CD4-positive, alpha-beta T cell (primary cell): Measurements from ENCODE around the gene C20orf144. TPM values are rescaled to one million over a fixed set of nuclear protein-coding genes. Genes with fewer than 3 reads are reported as not detected.
"Not testable (repeated sequence)": the region's sequence is repeated elsewhere in the genome, so short reads cannot be mapped to it uniquely, and the experiment has no call there.

Experiments used
- ATAC-seq: fragments of 200-7000 bp; cut with Tn5 transposase; one replicate; pipeline ENCODE4 v1.10.0; 2022; ENCODE audit warnings: mild to moderate bottlenecking; ENCODE audit not compliant: poor library complexity
- CTCF ChIA-PET: fragments of 350-600 bp; sonication (Branson Sonifier 250); formaldehyde crosslinking; loops from one replicate; lab custom pipeline; 2021; ENCODE audit warnings: antibody characterized with exemption, inconsistent platforms; lab: Charles Lee
- POLR2A ChIA-PET: fragments of 350-600 bp; sonication (Branson Sonifier 250); formaldehyde crosslinking; loops from one replicate; lab custom pipeline; 2021; ENCODE audit warnings: antibody characterized with exemption, inconsistent platforms; lab: Charles Lee
- DNase-seq, 14 experiments: peaks; one replicate each; pipeline ENCODE4 v3.0.0-alpha.2; 2013 to 2020; ENCODE audit warnings: mixed read lengths in 2 of 14
- H3K27ac ChIP-seq, 2 donors: one replicate each; pipeline versions ENCODE4 v1.5.1 to v1.7.0; 2013; ENCODE audit warnings: low read length in 2 of 2, low read depth in 1 of 2, mild to moderate bottlenecking in 1 of 2
- H3K27me3 ChIP-seq, 2 experiments: 1 replicate in 1 of 2; 2 replicates in 1 of 2; pipeline versions ENCODE4 v1.6.1 to v1.7.0; 2013; ENCODE audit warnings: low read length in 2 of 2, control low read depth in 1 of 2, mild to moderate bottlenecking in 1 of 2, moderate library complexity in 1 of 2; ENCODE audit not compliant: insufficient read depth in 2 of 2, control insufficient read depth in 1 of 2
- H3K36me3 ChIP-seq: one replicate; pipeline ENCODE4 v1.6.1; 2013; ENCODE audit warnings: low read length, control low read depth; ENCODE audit not compliant: insufficient read depth
- H3K4me1 ChIP-seq: one replicate; pipeline ENCODE4 v1.6.1; 2013; ENCODE audit warnings: low read length, control low read depth; ENCODE audit not compliant: insufficient read depth
- H3K4me3 ChIP-seq: one replicate; pipeline ENCODE4 v1.5.1; 2013; ENCODE audit warnings: mild to moderate bottlenecking, low read length, moderate library complexity
- H3K9me3 ChIP-seq, 2 experiments: 1 replicate in 1 of 2; 2 replicates in 1 of 2; pipeline versions ENCODE4 v1.6.1 to v1.7.0; 2013; ENCODE audit warnings: low read length in 2 of 2, mild to moderate bottlenecking in 2 of 2, control low read depth in 1 of 2, moderate library complexity in 1 of 2; ENCODE audit not compliant: control insufficient read depth in 1 of 2, insufficient read depth in 1 of 2
- H3K27ac Mint-ChIP-seq: one replicate; pipeline ENCODE4 v1.8.0; 2020; ENCODE audit warnings: mixed read lengths
- H3K27me3 Mint-ChIP-seq: one replicate; pipeline ENCODE4 v1.8.0; 2021; ENCODE audit warnings: mixed read lengths
- H3K36me3 Mint-ChIP-seq: one replicate; pipeline ENCODE4 v1.8.0; 2021; ENCODE audit warnings: low read depth, mixed read lengths
- H3K4me1 Mint-ChIP-seq: one replicate; pipeline ENCODE4 v1.8.0; 2021; ENCODE audit warnings: low read depth, mixed read lengths
- H3K4me3 Mint-ChIP-seq: one replicate; pipeline ENCODE4 v1.8.0; 2020; ENCODE audit warnings: mild to moderate bottlenecking, mixed read lengths
- H3K9me3 Mint-ChIP-seq: one replicate; pipeline ENCODE4 v1.8.0; 2020; ENCODE audit warnings: mixed read lengths
- intact Hi-C, 2 experiments: fragments of 100-400 bp; cut with DNase I in 1 of 2; cut with micrococcal nuclease in 1 of 2; formaldehyde crosslinking; loops; one replicate each; pipeline versions ENCODE4 v1.15.1 to v1.9.0; 2023 to 2025; cut with DNase I, micrococcal nuclease
- total RNA-seq, 174 experiments: library from RNA in 2 of 174; stranded (reverse) in 2 of 174; gene quantifications; one replicate each; pipeline ENCODE4 v1.2.3 and lab custom pipeline; 2021 to 2026
- TF ChIP-seq, protein P1 (sequence below): fragments of 200-600 bp; IDR thresholded peaks from one replicate; pipeline ENCODE4 v1.8.0; 2022; ENCODE audit warnings: antibody characterized with exemption, mild to moderate bottlenecking

Gene C20orf144
- total RNA-seq, 2 experiments from 2014 or later = 0.17 to 0.19 TPM

GRCh38 chr20:33697129-33697528 is 35.0 kb downstream of the C20orf144 start:
- DNase-seq (no peak), ATAC-seq (no peak)
- Mint-ChIP-seq H3K27me3 (no peaks in the 10 kb centered on the region), H3K4me1 (no peaks in the 10 kb centered on the region), H3K27ac (no peak overlapping the region), H3K36me3 (no peaks in the 10 kb centered on the region), H3K9me3 (no peaks in the 10 kb centered on the region), H3K4me3 (no peak overlapping the region)
- Histone ChIP-seq H3K36me3 (no peaks in the 10 kb centered on the region), H3K9me3 (peaks cover 0 to 20% of the 10 kb centered on the region in 2 experiments), H3K4me3 (no peak overlapping the region), H3K4me1 (no peaks in the 10 kb centered on the region), H3K27me3 (no peaks in the 10 kb centered on the region), H3K27ac (no peak overlapping the region)
- intact Hi-C loops = no loop called here
- TF ChIP-seq, protein P1, sequence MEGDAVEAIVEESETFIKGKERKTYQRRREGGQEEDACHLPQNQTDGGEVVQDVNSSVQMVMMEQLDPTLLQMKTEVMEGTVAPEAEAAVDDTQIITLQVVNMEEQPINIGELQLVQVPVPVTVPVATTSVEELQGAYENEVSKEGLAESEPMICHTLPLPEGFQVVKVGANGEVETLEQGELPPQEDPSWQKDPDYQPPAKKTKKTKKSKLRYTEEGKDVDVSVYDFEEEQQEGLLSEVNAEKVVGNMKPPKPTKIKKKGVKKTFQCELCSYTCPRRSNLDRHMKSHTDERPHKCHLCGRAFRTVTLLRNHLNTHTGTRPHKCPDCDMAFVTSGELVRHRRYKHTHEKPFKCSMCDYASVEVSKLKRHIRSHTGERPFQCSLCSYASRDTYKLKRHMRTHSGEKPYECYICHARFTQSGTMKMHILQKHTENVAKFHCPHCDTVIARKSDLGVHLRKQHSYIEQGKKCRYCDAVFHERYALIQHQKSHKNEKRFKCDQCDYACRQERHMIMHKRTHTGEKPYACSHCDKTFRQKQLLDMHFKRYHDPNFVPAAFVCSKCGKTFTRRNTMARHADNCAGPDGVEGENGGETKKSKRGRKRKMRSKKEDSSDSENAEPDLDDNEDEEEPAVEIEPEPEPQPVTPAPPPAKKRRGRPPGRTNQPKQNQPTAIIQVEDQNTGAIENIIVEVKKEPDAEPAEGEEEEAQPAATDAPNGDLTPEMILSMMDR = no peak
- CTCF ChIA-PET = no interaction called here
- POLR2A ChIA-PET = no interaction called here

DNA sequence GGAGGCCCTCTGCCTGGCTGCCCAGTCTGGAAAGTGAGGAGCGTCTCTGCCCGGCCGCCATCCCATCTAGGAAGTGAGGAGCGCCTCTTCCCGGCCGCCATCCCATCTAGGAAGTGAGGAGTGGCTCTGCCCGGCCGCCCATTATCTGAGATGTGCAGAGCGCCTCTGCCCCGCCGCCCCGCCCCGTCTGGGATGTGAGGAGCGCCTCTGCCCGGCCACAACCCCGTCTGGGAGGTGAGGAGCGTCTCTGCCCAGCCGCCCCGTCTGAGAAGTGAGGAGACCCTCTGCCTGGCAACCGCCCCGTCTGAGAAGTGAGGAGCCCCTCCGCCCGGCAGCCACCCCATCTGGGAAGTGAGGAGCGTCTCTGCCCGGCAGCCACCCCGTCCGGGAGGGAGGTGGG is 36.8 kb downstream of the C20orf144 start:
- H3K27ac Mint-ChIP-seq, DNase-seq, H3K36me3 Mint-ChIP-seq, H3K4me3 ChIP-seq, H3K36me3 ChIP-seq, H3K9me3 Mint-ChIP-seq, CTCF ChIA-PET, H3K4me3 Mint-ChIP-seq, intact Hi-C loops, H3K4me1 Mint-ChIP-seq, H3K4me1 ChIP-seq, H3K27ac ChIP-seq, H3K27me3 ChIP-seq, POLR2A ChIA-PET, H3K27me3 Mint-ChIP-seq, ATAC-seq: not testable (repeated sequence)
- peaks cover 0 to 20% of the 10 kb centered on the region in 2 experiments for H3K9me3 ChIP-seq

- ATAC-seq, POLR2A ChIA-PET, H3K27me3 ChIP-seq, H3K27me3 Mint-ChIP-seq, H3K27ac Mint-ChIP-seq, intact Hi-C loops, H3K4me1 Mint-ChIP-seq, H3K4me3 ChIP-seq, H3K36me3 Mint-ChIP-seq, H3K9me3 Mint-ChIP-seq, H3K4me3 Mint-ChIP-seq, H3K4me1 ChIP-seq, CTCF ChIA-PET, DNase-seq, H3K36me3 ChIP-seq, H3K27ac ChIP-seq: not testable (repeated sequence)
- peaks cover 0 to 20% of the 10 kb centered on the region in 2 experiments for H3K9me3 ChIP-seq
Observed at GRCh38 chr20:33700696-33701441, 38.7 kb downstream of the C20orf144 start.

DNA sequence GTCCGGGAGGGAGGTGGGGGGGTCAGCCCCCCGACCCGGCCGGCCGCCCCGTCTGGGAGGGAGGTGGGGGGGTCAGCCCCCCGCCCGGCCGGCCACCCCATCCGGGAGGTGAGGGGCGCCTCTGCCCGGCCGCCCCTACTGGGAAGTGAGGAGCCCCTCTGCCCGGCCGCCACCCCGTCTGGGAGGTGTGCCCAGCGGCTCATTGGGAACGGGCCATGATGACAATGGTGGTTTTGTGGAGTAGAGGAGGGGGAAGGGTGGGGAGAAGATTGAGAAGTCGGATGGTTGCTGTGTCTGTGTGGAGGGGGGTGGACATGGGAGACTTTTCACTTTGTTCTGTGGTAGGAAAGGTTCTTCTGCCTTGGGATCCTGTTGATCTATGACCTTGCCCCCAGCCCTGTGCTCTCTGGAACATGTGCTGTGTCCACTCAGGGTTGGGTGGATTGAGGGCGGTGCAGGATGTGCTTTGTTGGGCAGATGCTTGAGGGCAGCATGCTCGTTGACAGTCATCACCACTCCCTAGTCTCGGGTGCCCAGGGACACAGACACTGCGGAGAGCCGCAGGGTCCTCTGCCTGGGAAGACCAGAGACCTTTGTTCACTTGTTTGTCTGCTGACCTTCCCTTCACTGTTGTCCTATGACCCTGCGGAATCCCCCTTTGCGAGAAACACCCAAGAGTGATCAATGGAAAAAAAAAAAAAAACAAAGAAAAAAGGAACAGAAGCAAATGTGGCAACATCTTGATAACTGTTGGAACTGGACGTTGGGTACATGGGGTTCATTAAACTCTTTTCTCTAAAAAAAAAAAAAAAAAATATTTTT is 39.7 kb downstream of the C20orf144 start:
- Mint-ChIP-seq H3K4me3 (no peak overlapping the region), H3K9me3 (no peaks in the 10 kb centered on the region), H3K27me3 (no peaks in the 10 kb centered on the region), H3K27ac (no peak overlapping the region), H3K36me3 (peaks cover 12% of the 10 kb centered on the region), H3K4me1 (no peaks in the 10 kb centered on the region)
- no peak for DNase-seq
- peaks cover 0 to 20% of the 10 kb centered on the region in 2 experiments for H3K9me3 ChIP-seq
- no peak for ATAC-seq
- POLR2A ChIA-PET = no interaction called here
- TF ChIP-seq, protein P1 = no peak
- no peaks in the 10 kb centered on the region for H3K27me3 ChIP-seq
- H3K4me1 ChIP-seq = no peaks in the 10 kb centered on the region
- CTCF ChIA-PET = no interaction called here
- no peak overlapping the region for H3K27ac ChIP-seq
- peaks cover 10% of the 10 kb centered on the region for H3K36me3 ChIP-seq
- intact Hi-C loops = no loop called here
- H3K4me3 ChIP-seq = no peak overlapping the region
